Measurements from ENCODE around the gene CEP57L1.

Gene CEP57L1

GRCh38 chr6:109052018-109052651 lies 43.2 kb upstream of the CEP57L1 start:
- TF ChIP-seq CTCF (IDR thresholded peaks at IDR 0.05) = no peak
- H3K27ac ChIP-seq = no peak overlapping the region
- DNase-seq (ENCODE audit: low spot score) = no peak
- no peak overlapping the region for H3K4me3 ChIP-seq

- no peak overlapping the region for H3K27ac ChIP-seq
- no peak overlapping the region for H3K4me3 ChIP-seq
- no peak for TF ChIP-seq CTCF (IDR thresholded peaks at IDR 0.05)
- DNase-seq (ENCODE audit: low spot score) = no peak
Observed at GRCh38 chr6:109052852-109053251, 42.5 kb upstream of the CEP57L1 start.

GRCh38 chr6:109053336-109053735 lies 42.0 kb upstream of the CEP57L1 start:
- no peak for TF ChIP-seq CTCF (IDR thresholded peaks at IDR 0.05)
- Histone ChIP-seq H3K27ac (no peak overlapping the region), H3K4me3 (no peak overlapping the region)
- DNase-seq (ENCODE audit: low spot score) = no peak

- no peak for TF ChIP-seq CTCF (IDR thresholded peaks at IDR 0.05)
- DNase-seq (ENCODE audit: low spot score) = no peak
- Histone ChIP-seq H3K27ac (peak overlapping the region in 1 of 2 donors; percentile 68), H3K4me3 (no peak overlapping the region)
Observed at GRCh38 chr6:109055771-109056235, 39.5 kb upstream of the CEP57L1 start.

- TF ChIP-seq CTCF (IDR thresholded peaks at IDR 0.05) = no peak
- DNase-seq (ENCODE audit: low spot score) = no peak
- H3K27ac ChIP-seq = peak overlapping the region in 1 of 2 donors; percentile 68
- H3K4me3 ChIP-seq = no peak overlapping the region
Observed at GRCh38 chr6:109056661-109057060, 38.6 kb upstream of the CEP57L1 start.

- H3K4me3 ChIP-seq = no peak overlapping the region
- peak overlapping the region in 1 of 2 donors; percentile 3 for H3K27ac ChIP-seq
- TF ChIP-seq CTCF (IDR thresholded peaks at IDR 0.05) = no peak
- no peak for DNase-seq (ENCODE audit: low spot score)
Observed at GRCh38 chr6:109058620-109059019, 36.7 kb upstream of the CEP57L1 start.

- DNase-seq (ENCODE audit: low spot score) = no peak
- peak overlapping the region in 1 of 2 donors; percentile 56 for H3K27ac ChIP-seq
- TF ChIP-seq CTCF (IDR thresholded peaks at IDR 0.05) = no peak
- no peak overlapping the region for H3K4me3 ChIP-seq
Observed at GRCh38 chr6:109059153-109059552, 36.2 kb upstream of the CEP57L1 start.
